Fibroblast of the aortic adventitia (primary cell): ENCODE results near the gene ALLC. TPM values are rescaled to one million over a fixed set of nuclear protein-coding genes. Genes with fewer than 3 reads are reported as not detected.

Experiments used
- DNase-seq: peaks from one replicate; pipeline ENCODE4 v3.0.0-alpha.2; 2010; ENCODE audit warnings: low read depth
- H3K4me3 ChIP-seq: 2 replicates; pipeline ENCODE4 v1.5.1; 2011; ENCODE audit warnings: low read depth, mild to moderate bottlenecking, control low read depth, low read length, moderate library complexity
- total RNA-seq: library from RNA; depleted of rRNA; stranded (reverse); fragments of >200 nt; gene quantifications from 2 replicates; pipeline ENCODE4 v1.2.3, GENCODE V29; 2012; ENCODE audit warnings: low replicate concordance
- TF ChIP-seq, protein P1 (sequence below): IDR thresholded peaks from 2 replicates; pipeline ENCODE4 v1.5.1; 2011; ENCODE audit warnings: mild to moderate bottlenecking, low read length, control low read depth, inconsistent platforms; ENCODE audit not compliant: insufficient read depth

The ALLC gene
- total RNA-seq, 1 donor, result not detected

DNA sequence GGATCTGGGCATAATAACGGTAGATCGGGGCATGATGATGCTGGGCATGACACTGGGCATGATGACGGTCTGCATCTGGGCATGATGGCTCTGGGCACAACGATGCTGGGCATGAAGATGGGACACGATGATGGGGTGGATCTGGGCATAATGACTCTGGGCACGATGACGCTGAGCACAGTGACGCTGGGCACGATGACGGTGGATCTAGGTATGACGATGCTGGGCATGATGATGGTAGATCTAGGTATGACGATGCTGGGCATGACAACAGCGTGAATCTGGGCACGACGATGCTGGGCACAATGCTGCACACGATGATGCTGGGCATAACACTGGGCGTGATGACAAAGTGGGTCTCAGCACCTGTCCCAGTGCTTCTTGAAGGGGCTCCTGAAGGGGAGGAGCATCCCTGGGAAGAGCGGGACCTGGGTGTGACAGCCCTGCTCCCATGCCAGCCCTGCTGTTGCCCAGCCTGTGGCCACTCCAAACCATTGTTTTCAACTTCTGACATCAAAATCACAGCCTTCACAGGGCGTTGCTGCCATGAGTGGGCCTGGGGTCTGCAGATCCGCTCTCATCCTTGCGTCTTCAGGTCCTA is 30.4 kb upstream of the ALLC start:
- DNase-seq, result no peak
- H3K4me3 ChIP-seq, result no peak overlapping the region
- TF ChIP-seq, protein P1, sequence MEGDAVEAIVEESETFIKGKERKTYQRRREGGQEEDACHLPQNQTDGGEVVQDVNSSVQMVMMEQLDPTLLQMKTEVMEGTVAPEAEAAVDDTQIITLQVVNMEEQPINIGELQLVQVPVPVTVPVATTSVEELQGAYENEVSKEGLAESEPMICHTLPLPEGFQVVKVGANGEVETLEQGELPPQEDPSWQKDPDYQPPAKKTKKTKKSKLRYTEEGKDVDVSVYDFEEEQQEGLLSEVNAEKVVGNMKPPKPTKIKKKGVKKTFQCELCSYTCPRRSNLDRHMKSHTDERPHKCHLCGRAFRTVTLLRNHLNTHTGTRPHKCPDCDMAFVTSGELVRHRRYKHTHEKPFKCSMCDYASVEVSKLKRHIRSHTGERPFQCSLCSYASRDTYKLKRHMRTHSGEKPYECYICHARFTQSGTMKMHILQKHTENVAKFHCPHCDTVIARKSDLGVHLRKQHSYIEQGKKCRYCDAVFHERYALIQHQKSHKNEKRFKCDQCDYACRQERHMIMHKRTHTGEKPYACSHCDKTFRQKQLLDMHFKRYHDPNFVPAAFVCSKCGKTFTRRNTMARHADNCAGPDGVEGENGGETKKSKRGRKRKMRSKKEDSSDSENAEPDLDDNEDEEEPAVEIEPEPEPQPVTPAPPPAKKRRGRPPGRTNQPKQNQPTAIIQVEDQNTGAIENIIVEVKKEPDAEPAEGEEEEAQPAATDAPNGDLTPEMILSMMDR, result no peak

- TF ChIP-seq, protein P1, result no peak
- H3K4me3 ChIP-seq, result no peak overlapping the region
- DNase-seq, result no peak
Observed at GRCh38 chr2:3628241-3628679, 29.7 kb upstream of the ALLC start.

DNA sequence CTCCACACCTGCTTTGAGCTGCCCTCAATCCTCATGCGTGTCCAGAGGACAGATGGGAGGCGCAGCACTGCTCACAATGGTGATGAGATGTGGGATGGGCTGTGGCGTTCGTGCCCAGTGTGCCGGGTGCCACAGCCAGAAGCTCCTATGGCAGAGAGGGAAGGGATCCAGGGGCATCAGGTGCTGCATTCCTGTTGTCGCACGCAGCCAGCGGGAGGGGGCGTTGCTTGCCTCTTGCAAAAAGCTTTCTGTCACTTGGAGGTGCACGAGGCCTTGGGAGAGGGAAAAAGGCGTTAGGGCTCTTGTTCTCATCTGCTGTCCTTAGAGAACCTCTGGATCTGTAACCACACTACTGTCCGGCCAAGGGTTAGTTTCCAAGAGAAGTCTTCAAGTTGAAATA is 29.2 kb upstream of the ALLC start:
- TF ChIP-seq, protein P1, result no peak
- no peak for DNase-seq
- H3K4me3 ChIP-seq, result no peak overlapping the region

DNA sequence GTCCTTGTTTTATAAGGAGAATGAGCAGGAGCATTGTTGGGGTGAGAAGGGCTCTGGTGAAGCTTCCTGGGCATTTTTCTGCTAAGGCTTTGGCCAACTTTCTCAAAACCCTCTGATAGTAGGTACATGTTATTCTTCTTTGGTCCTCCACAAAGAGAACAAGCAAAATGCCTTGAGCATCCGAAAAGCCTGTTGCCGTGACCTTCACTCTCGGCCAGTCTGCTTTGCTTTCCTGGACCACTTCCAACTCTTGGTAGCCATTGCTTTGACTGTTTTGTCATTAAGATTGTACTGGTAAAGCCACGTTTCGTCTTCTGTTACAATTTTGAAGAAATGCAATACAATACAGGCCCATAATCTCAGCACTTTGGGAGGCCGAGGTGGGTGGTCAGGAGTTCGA is 27.4 kb upstream of the ALLC start:
- DNase-seq, result no peak
- TF ChIP-seq, protein P1, result no peak
- H3K4me3 ChIP-seq, result no peak overlapping the region

DNA sequence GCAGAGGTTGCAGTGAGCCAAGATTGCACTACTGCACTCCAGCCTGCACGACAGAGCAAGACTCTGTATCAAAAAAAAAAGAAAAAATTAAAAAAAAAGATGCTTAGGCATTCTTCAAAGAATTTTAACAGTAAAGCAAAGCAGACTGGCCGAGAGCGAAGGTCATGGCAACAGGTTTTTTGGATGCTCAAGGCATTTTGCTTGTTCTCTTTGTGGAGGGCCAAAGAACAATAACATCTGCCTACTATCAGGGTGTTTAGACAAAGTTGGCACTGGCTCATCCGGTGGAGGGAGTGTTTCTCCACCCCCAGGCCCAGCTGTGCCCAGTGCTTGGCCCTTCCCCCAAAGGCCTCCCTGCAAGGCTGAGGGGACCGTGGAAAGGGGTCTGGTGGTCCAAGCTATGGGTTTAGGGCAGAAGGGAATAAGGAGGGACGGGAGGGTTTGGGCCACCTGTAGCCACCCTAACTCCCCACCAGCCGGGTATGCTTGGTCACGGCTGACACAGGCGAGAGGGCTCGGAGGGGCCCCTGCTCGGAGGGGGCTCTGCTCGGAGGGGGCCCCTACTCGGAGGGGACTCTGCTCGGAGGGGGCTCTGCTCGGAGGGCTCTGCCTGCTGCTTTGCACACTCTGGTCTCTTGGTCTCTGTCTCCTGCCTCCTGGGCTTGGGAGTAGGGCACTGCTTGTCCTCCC is 26.7 kb upstream of the ALLC start:
- no peak for DNase-seq
- TF ChIP-seq, protein P1, result no peak
- no peak overlapping the region for H3K4me3 ChIP-seq

DNA sequence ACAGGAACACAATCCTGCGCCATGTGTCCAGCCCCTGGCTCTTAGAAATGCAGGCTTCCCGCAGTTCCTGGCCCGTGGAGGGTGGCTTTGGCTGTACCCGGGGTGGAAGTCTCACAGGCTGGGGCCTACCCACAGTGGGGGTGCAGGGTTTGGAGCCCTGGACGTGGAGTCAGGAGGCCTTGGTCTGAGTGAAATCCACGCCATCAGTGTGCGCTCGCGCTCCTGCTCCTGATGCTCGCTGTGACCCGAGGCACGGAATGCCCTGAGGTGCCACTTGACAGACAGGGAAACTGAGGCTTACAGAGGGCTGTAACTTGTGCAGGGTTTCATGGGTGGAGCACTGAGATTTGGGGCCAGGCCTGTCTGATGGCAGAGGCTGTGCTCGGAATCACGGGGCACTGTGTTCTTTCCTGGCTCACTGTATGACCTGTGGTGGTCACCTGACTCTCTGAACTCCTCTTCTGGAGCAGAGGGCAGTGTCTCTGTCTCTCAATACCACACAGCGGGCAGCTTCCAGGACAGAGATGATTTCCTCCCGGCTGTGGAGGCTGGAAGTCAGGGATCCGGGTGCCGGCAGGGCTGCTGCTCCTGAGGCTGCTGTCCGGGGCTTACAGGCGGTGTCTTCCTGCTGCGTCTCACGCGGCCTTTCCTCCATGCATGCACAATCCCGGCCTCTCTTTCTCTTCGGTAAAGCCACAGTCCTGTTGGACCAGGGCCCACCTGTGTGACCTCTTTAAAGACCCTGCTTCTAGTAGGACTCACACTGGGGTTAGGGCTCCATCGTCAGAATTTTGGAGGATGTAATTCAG is 25.9 kb upstream of the ALLC start:
- TF ChIP-seq, protein P1, result no peak

More for the DNA sequence above, 25.9 kb upstream of the ALLC start:
- no peak overlapping the region for H3K4me3 ChIP-seq
- no peak for DNase-seq
